Keratinocyte (primary cell): ENCODE data around the gene ATXN7L1.

Experiments
- EZH2 ChIP-seq: IDR thresholded peaks from one replicate; pipeline ENCODE4 v1.6.1; 2012; ENCODE audit warnings: inconsistent platforms, mild to moderate bottlenecking, low read length, moderate library complexity
- TF ChIP-seq, protein P1 (sequence below), 3 experiments: IDR thresholded peaks in 1 of 3; conservative IDR thresholded peaks in 1 of 3; optimal IDR thresholded peaks in 1 of 3; 2 replicates in 2 of 3; 3 replicates in 1 of 3; pipeline versions ENCODE3 to v1.5.1; 2011; ENCODE audit warnings: low read length in 3 of 3, mild to moderate bottlenecking in 3 of 3, moderate library complexity in 2 of 3, control low read depth in 1 of 3, inconsistent platforms in 1 of 3; ENCODE audit not compliant: insufficient read depth in 2 of 3; ENCODE audit errors: extremely low read depth in 1 of 3

- TF ChIP-seq, protein P1, sequence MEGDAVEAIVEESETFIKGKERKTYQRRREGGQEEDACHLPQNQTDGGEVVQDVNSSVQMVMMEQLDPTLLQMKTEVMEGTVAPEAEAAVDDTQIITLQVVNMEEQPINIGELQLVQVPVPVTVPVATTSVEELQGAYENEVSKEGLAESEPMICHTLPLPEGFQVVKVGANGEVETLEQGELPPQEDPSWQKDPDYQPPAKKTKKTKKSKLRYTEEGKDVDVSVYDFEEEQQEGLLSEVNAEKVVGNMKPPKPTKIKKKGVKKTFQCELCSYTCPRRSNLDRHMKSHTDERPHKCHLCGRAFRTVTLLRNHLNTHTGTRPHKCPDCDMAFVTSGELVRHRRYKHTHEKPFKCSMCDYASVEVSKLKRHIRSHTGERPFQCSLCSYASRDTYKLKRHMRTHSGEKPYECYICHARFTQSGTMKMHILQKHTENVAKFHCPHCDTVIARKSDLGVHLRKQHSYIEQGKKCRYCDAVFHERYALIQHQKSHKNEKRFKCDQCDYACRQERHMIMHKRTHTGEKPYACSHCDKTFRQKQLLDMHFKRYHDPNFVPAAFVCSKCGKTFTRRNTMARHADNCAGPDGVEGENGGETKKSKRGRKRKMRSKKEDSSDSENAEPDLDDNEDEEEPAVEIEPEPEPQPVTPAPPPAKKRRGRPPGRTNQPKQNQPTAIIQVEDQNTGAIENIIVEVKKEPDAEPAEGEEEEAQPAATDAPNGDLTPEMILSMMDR (optimal IDR thresholded peaks at IDR 0.05 in 1 of 3, IDR thresholded peaks at IDR 0.05 in 1 of 3, conservative IDR thresholded peaks at IDR 0.05 in 1 of 3; ENCODE audit: extremely low read depth in 1 of 3, insufficient read depth in 2 of 3, low read length in 3 of 3) = no peak
- no peak for TF ChIP-seq EZH2
Observed at GRCh38 chr7:105871142-105871541, 5.3 kb downstream of the ATXN7L1 start.
